GM06990 (cell line): ENCODE results near the gene WDR4.

ENCODE experiments used
- DNase-seq: peaks from one replicate; pipeline ENCODE4 v3.0.0-alpha.2; 2011; ENCODE audit not compliant: insufficient read length; ENCODE audit errors: extremely low read depth
- H3K27me3 ChIP-seq: replicated peaks from 2 replicates; pipeline ENCODE4 v1.6.0; 2011; ENCODE audit warnings: low read length; ENCODE audit not compliant: control insufficient read depth, insufficient read depth
- H3K36me3 ChIP-seq: 2 replicates; pipeline ENCODE4 v1.5.1; 2011; ENCODE audit warnings: low read length; ENCODE audit not compliant: control insufficient read depth, insufficient read depth
- H3K4me3 ChIP-seq: replicated peaks from 2 replicates; pipeline ENCODE4 v1.5.1; 2011; ENCODE audit warnings: low read depth, mild to moderate bottlenecking, control low read depth, low read length
- CTCF ChIP-seq: IDR thresholded peaks from 2 replicates; pipeline ENCODE4 v1.5.1; 2011; ENCODE audit warnings: low read length, control low read depth, mild to moderate bottlenecking, inconsistent platforms; ENCODE audit not compliant: insufficient read depth, poor library complexity, severe bottlenecking

Gene WDR4

GRCh38 chr21:42836767-42837301 lies 42.5 kb downstream of the WDR4 start:
- TF ChIP-seq CTCF, result no peak
- H3K4me3 ChIP-seq, result no peak overlapping the region
- no peaks in the 10 kb centered on the region for H3K27me3 ChIP-seq
- H3K36me3 ChIP-seq, result peaks cover 18% of the 10 kb centered on the region
- DNase-seq, result no peak

- DNase-seq, result no peak
- no peak for TF ChIP-seq CTCF
- peaks cover 14% of the 10 kb centered on the region for H3K36me3 ChIP-seq
Observed at GRCh38 chr21:42836402-42836666, 43.0 kb downstream of the WDR4 start.

GRCh38 chr21:42835611-42836401 lies 43.5 kb downstream of the WDR4 start:
- H3K4me3 ChIP-seq, result no peak overlapping the region
- DNase-seq, result no peak
- no peaks in the 10 kb centered on the region for H3K27me3 ChIP-seq
- peaks cover 9% of the 10 kb centered on the region for H3K36me3 ChIP-seq
- TF ChIP-seq CTCF, result no peak

More at GRCh38 chr21:42836402-42836666, 43.0 kb downstream of the WDR4 start:
- Histone ChIP-seq H3K27me3 (no peaks in the 10 kb centered on the region), H3K4me3 (no peak overlapping the region)

- DNase-seq, result no peak
- Histone ChIP-seq H3K27me3 (no peaks in the 10 kb centered on the region), H3K36me3 (peaks cover 3% of the 10 kb centered on the region), H3K4me3 (no peak overlapping the region)
- no peak for TF ChIP-seq CTCF
Observed at GRCh38 chr21:42835211-42835610, 44.1 kb downstream of the WDR4 start.

GRCh38 chr21:42834726-42835191 lies 44.6 kb downstream of the WDR4 start:
- H3K27me3 ChIP-seq, result no peaks in the 10 kb centered on the region; the same call in 1 of the 2 replicates

More at GRCh38 chr21:42834726-42835191, 44.6 kb downstream of the WDR4 start:
- no peak overlapping the region for H3K4me3 ChIP-seq
- no peaks in the 10 kb centered on the region; the same call in 1 of the 2 replicates for H3K36me3 ChIP-seq
- TF ChIP-seq CTCF, result no peak
- DNase-seq, result no peak
